Embryonic facial prominence (tissue), 1 donor: Measurements from ENCODE around the gene POLN.

Experiments used
- DNase-seq: peaks from one replicate; pipeline ENCODE4 v3.0.0-alpha.2; 2016; ENCODE audit errors: extremely low spot score

POLN gene

DNA sequence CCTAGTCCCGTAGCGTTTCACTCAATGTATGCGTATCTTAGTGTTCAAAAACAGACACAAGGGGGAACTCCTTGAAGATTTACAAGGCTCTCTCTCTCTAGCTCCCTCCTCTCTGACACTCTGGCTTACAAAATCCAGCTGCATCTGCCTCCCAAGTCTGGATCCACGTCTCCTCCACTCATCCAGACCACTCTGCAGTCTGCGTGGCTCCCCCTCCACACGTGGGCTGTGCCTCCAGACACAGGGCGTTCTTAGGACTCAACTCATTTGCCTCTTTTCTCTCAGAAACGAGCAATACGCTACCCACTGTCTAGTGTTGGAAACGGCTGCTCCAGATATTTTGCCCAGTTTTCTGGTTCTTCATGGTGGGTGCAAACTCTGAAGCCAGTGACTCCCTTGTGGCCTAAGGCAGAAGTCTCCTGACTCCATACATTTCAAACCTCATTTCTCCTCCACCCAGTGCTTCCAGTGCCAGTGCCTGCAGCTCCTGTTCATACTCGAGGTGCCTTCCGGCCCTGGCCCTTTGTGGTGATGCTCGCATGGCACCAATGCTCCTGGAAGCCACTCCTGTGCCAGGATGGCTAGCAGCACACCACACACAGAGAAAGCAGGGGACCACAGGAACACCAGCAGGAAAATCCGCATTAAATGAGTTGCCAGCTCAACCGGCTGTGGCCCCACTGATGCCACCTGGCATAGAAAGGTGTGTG lies 158.7 kb downstream of the POLN start:
- no peak for DNase-seq

DNA sequence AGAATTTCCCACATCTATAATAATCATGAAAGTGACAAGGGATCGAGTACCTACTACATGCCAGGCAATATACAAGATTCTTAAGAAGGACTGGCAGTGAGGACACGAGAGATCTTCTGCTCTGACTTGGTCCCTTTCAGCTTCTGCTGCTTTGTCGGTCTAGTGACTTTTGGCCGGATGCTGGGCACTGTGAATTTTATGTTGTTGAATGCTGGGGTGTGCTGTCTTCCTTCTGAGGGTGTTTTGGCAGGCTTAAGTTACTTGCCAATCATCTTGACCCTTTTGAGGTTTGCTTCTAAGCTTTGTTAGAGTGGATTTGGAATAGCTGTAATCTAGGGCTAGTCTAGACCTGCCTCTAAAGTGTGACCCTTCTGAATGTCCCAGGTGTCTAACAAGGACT lies 159.3 kb downstream of the POLN start:
- no peak for DNase-seq

DNA sequence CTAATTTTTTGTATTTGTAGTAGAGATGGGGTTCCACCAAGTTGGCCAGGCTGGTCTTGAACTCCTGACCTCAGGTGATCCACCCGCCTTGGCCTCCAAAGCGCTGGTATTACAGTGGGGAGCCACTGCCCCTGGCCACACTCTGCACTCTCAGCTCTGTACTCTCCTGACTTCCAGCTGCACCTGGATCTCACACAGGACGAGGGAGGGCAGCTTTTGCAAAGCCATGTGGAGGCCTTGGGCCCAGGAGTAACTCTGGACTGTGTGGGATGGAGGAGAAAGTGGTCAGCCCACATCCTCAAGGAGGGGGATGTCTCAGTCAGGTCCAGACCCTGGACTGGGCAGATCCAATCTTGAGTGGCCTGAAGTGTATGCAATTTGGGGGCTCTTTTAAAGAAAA lies 159.8 kb downstream of the POLN start:
- no peak for DNase-seq

DNA sequence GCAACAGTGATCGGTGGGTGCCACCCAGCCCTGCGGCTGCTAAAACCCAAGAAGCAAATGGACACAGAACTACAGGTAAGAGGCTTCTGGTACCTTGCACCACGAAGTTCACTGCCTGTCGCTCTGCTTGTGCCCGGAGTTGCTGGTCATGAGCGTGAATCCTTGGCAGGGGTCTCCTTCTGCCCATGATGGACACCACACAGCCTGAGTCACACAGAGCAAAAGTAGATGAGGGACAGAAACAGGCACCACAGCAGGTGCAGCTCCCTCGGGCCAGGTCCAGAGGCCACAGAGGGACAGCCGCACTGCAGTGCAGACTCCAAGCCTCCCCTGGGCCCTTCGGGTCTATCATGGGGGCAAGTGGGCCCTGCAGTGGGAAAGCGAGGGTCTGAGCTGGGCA lies 160.4 kb downstream of the POLN start:
- no peak for DNase-seq

DNA sequence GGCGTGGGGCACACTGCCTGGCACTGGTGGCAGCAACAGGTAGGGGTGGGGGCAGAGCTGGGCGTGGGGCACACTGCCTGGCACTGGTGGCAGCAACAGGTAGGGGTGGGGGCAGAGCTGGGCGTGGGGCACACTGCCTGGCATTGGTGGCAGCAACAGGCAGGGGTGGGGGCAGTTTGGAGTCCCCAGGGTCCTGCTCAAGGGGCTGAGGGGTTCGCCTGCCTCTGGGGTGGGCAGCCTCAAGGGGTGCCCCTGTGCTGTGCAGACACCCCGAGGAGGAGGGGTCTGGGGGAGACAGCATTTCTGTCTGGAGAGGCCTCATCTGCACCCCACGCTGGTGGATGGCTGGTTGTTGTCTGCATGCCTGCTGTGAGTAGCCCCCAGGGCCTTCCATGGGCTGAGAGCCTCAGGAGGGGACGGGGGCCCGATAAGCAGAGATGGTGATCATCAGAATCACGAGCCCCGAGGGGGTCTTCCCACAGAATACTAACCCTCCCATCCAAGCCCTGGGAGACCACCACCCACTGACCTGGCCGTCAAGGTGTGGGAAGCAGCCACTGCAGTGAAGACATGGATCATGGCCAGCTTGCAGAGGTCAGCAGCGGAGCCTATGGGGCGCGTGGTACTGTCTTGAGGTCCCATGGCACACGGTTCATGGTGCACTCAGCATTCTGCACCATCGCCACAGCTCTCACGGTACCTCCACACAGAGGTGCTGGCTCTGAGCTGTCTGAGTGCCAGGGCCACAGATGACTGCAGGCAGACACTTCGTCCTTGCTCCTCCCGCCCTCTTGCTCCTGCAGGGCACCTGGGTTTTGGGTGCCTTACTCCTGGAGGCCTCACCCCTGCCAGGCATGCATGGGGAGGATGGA lies 161.3 kb downstream of the POLN start:
- DNase-seq: no peak

DNA sequence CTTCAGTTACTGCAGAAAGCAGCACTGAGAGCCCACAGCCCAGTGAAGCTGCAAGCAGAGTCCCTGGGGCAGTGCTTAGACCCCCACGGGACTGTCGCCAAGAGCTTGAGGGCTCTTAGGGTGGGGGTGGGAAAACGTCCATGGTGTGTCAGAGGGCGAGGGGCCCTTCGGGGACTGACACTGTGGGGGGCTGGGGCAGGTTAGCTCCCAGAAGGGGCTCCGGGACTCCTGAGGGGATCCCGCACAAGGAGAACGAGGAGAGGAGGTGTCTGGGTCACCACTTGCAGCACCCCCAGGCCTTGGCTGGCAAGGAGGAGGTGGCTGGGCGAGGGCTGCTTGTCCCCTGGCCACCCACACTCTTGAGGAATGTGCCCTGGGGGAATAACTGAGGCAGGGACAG lies 162.0 kb downstream of the POLN start:
- DNase-seq: no peak

DNA sequence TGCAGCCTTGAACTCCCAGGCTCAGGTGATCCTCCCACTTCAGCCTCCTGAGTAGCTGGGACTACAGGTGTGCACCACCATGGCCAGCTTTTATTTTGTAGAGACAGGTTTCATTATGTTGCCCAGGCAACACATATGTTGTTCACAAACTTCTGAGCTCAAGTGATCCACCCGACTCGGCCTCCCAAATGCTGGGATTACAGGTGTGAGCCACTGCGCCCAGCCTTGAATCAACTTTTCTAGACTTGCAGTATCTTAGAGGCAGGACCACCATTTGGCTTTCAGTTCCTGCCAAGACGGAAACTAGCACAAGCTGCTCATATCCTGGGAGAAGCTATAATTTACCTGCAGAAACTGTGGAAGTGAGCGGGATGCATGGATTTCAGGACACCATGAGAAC lies 162.9 kb downstream of the POLN start:
- DNase-seq: no peak

DNA sequence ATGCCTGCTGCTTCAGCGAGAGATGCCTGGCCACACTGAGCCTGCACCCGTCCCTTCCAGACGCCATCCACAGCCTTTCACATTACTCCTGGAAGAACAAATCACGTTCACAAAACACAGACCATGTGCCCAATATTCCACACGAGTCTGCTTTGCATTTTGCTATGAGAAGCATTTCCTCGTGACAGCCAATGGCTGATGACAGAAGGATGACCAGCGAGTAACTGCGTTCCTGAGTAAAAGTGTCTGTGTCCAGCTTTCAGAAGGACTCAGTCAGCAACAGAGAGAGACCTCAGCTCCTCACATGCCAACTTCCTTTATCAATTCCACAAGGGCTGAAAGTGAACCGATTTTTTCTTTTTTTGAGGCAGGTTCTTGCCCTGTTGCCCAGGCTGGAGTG lies 163.3 kb downstream of the POLN start:
- no peak for DNase-seq

DNA sequence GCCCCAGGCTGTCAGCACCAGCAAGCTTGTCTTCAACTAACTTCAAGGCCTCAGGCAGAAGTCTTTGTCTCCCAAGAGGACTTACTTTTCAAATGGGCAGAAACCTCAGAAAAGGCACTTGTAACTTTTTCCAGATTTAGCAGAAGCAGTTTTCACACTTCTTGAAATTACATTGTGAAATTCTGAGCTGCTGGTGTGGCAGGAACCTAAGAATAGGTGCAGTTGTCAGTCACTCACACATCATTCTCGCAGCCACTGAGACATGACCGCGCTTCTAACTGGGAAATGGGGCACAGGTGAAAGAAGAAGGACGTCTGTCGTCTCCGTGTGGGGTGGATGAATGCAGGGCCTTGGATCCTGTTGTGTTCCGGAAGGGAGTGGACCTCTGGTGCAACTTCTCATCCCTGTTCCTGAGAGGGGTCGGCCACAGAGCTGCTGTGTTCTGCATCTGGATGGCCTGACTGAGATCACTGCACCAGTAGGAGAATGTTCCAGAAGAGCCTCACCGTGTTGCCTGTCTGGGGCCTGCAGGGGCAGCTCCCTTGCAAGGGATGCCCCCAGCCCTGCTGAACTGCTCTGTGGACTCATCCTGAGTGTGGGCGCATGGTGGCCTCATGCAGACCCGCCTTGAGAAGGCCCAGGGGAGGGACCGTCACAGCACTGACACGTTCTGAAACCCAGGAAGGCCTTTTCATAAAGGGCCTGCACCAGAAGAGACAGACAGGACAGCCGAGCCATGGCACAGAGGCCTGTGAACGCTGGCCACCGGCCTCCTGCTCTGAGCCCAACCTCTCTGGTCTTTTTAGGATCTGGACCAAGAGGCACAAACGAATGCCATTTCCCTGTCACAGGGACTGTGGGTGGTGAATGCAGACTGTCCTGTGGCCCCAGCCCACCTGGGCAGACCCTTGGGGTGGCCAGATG lies 164.1 kb downstream of the POLN start:
- DNase-seq: no peak

DNA sequence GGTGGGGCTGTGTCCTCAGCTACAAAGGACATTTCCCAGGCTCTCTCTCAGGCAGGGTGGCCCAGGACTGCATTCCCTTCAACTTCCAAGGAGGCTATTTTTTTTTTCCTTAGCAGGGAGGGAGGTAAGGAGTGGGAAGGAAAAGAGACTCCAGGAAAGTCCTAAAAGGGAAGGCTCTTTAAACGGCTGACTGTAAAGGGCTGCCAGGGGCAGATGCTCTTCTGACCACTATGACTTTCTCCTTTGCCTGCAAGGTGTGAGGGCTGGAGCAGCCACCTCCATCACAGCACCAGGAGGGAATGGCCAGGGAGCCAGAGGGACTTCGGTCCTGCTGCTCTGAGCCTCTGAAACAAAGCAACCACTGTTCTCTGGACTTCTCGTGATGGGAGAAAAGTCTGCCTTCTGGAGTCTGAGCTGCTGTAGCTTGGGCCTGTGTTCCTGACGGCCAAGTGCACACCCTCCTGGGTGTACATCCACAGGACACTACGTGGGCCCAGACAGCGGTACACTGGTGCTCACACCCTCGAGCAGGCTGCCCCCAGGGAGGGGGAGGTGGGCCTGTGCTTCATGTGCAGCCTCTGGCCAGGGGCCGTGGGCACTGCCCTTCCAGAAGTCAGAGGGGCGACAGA lies 164.9 kb downstream of the POLN start:
- DNase-seq: no peak

DNA sequence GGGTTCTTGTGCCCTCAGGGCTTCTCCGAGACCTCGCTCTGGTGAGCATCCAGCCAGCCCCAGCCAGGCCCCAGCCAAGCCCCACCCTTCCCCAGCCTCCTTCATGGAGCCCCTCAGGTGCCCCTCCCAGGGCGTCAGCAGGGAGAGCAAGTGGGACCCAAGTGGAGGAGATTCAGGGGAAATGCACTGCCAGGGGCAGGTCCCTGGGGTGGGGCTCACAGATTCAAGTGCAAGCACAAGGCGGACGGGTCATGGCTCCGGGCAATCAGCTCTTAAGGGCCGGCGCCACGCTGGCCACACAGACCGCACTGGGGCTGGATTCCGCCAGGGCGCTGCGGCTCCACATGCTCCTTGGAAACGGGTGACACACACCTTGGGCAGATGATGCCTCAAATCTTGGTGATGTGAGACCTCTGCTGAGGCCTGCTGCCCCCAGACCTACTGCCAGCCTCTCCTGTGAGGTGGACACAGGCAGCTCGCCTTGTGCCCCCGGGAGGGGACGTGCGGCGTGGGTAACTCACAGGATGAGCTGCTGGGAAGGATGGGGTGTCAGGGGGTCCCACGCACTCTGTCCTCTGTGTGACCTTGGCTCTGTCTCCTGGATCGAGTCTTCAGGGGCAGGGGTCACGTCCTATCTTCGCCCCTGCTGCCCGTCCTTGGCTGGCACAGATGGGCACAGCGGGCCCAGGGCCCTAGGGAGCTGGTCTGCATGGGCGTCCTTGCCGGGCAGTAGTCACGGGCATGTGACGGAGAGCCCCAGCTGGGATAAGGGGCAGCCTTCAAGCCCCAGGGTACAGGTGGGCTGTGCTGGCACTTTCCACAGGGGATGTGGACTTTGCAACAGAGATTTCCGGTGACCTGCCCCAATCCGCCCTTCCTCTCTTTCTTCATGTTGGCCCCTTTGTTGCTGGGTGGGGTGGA lies 165.7 kb downstream of the POLN start:
- DNase-seq: no peak

DNA sequence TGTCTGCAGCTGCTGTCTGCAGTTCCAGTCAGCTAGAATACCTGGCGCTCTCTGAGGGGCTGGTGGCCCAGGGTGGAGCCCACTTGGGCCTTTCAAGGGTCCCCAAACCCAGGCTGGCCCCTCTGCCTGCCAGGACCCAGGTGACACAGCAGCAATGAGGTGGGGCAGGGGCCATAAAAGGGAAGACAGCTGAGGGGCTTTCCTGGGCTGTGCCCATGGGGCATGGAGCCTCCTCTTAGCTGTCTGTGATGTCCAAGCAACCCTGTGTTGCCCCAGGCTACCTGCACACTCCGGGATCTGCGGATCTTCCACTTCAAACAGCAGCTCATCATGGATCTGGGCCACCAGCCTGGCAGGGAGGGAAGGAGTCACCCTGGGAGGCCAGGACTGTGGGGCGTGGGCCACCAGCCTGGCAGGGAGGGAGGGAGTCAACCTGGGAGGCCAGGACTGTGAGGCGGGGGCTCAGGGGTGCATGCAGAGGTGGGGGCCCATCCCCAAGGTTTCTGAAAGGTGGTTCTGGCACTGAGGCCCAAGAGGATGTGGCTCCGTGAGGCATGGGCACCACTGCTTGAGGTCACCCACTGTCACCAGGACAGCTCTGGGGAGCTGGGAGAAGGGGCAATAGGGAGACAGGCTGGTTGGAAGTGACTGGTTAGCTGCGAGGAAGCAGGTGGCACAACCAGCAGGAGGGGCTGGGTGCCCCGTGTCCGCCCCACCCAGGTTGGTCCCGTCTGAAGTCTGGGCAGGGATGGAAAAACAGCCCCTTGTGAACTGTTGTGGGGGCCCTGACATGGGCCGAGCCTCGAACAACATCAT lies 166.5 kb downstream of the POLN start:
- no peak for DNase-seq

DNA sequence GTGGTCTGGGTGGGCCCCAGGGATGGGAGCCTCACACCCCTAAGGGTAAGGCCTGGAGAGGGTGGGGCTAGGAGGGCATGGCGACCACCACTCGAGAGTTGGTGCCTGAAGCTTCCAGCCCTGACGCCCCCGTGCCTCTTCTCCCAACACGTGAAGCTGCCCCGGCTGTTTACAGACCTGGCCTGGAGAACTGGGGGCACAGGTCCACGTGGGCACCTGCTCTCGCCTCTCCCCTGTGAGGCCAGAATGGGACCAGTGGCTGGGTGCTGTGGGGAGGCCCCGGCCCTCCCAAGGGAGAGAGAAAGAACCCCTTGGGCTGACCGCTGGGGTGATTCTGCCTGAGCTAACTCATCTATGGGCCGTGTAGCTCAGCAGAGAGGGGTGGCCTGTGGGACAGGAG lies 167.3 kb downstream of the POLN start:
- DNase-seq: no peak

DNA sequence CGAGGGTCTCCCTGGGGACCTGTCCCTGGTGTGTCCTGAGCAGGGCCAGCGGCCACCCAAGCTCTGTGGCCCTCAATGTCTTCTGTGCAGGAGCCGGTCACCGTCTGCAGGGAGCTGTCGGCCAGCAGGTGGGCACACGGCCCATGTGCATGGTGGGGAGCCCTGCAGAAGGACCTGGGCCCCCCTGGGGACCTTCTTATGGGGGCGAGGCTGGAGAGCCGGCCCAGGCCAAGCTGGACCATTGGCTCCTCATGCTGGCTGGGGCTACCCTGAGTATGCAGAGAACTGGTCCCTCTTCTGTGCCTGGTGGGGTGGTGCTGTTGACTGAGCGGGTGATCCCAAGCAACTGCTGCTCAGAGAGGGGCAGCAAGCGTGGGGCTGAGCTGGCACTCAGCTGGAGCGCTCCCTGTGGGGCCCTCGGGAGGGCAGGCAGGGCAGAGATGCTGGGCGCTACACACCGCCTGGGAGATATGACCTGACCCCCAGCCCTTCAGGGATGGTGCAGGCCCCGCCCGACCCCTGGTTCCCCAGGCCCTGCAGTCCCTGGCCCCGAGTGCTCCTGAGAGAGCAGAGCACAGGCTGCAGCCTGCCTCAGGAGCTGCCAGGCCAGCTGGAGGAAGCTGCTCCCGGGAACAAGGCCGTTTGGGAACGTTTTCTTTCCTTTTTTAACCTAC lies 168.0 kb downstream of the POLN start:
- DNase-seq: no peak

DNA sequence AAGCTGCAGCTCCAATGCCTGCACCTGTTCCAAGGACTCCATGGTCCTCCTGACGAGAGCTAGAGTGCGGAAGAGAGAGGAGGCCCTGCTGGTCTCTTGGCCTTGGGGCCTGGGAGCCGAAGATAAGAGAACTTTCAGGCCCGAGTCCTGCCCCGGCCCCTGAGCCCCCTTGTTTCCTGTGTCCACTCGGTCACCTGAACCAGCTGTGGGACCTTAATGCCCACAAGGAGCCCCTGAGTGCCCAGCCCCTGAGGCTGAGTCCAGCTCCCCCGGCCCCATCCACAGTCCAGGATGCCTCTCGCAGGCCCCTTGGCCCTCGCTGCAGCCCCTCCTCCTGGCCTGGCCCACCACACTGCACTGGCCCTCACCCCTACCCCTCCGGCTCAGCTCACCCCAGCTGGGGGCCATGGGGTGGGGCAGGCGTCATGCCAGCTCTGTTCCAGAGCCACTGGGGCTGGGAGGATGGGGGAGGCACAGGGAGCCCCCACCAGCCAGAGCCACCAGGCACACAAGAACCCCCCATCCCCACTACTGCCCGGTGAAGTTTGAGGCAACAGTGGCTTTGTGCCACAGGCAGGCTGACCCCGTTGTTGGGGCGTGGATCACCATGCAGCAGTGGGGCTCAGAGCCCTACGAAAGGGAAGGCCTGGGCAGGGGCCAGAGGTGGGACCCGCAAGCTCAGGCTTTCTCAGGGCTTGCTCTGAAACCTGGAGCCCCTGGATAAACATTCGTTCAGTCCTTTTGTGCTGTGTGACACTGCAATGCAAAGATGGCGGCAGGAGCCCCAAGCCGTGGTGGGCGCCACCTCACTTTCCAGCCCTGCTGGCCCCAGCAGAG lies 168.7 kb downstream of the POLN start:
- no peak for DNase-seq

DNA sequence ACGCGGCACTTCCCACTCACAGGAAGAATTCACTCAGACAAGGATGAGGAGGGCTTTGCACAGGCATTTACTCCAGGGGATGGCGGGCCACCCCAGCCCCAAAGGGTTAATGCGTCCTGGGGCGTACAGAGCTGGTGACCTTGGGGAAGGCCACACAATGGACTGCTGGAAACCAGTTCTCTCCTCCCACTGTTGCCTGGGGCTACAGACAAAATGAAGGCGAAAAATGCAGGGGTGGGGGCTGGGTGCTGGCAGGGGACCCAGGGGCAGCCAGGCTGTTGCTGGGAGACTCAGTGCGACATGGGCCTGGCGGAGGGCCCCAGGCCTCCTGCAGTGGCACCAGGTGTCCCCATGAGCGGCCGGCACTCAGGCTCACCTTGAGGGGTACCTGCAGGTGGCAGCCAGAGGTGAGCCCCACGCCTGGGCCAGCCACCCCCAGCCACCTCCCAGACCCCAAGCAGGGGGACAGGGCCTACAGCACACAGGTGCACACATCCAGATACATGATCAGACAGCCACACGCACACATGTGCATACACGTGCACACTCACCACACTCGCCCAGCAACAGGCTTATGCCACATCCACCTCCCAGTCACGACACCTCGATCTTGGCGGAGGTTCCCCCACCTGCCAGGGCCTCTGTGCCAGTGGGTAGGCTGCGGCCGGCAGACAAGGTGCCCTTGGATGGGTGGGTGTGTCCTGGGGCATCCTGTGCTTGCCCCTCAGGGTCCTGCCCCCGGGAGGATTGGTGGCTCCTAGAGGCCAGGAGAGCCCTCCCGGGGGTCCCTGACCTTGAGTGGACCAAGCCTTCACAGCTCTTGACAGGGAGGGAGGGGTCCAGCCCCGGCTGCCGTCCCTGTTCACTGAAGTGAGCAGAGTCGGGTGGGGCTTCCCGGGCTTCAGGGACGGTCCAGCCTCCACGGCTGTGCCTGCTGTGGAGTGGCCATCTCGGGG lies 169.7 kb downstream of the POLN start:
- no peak for DNase-seq

DNA sequence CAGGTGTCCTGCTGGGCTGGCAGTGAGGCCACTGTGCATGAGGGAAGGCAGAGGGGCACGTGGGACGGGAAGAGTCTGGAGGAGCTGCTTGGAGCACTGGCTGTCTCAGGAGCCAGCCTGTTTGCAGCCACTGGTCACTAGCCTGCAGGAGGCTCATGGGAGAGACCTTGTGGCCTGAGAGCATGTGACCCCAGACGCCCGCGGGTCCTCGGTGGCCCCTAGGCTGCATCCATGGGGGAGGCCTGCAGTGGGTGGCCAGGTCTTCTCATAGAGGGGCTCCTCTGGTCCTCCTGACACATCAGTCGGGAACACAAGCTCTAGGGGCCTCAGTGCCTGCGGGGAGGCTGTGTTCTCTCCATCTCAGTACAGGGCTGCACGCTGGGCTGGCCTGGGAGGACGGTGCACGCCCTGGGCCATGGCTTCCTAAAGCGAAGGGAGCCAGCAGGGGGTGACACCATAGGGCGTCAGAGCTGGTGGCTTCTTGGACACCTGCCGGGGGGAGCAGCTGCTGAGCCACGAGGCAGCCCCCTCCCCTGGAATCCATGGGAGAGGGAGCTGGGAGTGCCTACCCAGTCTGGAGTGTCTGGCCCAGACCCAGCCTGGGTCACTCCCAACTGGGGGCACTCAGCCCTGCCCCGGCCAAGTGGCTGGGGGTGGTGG lies 170.5 kb downstream of the POLN start:
- no peak for DNase-seq
